GM12865 (cell line): ENCODE data around the gene SOHLH2.

Experiments
- DNase-seq: peaks from one replicate; pipeline ENCODE4 v3.0.0; 2010; ENCODE audit warnings: low read depth
- H3K4me3 ChIP-seq: 2 replicates; pipeline ENCODE4 v1.5.1; 2011; ENCODE audit warnings: mild to moderate bottlenecking, low read depth, low read length, control low read depth
- TF ChIP-seq, protein P1 (sequence below): IDR thresholded peaks from 2 replicates; pipeline ENCODE4 v1.5.1; 2011; ENCODE audit warnings: low read length, control low read depth, low read depth, inconsistent platforms; ENCODE audit not compliant: insufficient read depth; ENCODE audit errors: missing control alignments

The SOHLH2 gene

DNA sequence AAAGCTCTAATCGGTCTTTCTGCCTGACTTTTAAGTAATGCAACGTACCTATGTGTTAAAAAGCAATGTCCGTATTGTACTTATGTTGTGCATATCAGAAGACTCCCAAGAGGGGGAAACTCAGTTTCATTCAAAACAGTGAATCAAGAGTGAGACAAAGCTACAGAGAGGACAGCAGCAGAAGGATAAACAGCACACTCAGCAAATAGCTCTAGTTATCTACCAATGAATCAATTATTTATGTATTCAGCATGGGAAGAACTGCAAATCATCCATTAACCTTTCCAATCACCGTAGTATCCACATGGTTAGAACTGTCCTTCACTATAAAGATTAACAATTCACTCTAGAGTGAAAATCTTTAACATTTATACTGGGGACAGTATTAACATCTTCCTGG is 36.7 kb upstream of the SOHLH2 start:
- no peak overlapping the region for H3K4me3 ChIP-seq
- TF ChIP-seq, protein P1, sequence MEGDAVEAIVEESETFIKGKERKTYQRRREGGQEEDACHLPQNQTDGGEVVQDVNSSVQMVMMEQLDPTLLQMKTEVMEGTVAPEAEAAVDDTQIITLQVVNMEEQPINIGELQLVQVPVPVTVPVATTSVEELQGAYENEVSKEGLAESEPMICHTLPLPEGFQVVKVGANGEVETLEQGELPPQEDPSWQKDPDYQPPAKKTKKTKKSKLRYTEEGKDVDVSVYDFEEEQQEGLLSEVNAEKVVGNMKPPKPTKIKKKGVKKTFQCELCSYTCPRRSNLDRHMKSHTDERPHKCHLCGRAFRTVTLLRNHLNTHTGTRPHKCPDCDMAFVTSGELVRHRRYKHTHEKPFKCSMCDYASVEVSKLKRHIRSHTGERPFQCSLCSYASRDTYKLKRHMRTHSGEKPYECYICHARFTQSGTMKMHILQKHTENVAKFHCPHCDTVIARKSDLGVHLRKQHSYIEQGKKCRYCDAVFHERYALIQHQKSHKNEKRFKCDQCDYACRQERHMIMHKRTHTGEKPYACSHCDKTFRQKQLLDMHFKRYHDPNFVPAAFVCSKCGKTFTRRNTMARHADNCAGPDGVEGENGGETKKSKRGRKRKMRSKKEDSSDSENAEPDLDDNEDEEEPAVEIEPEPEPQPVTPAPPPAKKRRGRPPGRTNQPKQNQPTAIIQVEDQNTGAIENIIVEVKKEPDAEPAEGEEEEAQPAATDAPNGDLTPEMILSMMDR: no peak
- no peak for DNase-seq

DNA sequence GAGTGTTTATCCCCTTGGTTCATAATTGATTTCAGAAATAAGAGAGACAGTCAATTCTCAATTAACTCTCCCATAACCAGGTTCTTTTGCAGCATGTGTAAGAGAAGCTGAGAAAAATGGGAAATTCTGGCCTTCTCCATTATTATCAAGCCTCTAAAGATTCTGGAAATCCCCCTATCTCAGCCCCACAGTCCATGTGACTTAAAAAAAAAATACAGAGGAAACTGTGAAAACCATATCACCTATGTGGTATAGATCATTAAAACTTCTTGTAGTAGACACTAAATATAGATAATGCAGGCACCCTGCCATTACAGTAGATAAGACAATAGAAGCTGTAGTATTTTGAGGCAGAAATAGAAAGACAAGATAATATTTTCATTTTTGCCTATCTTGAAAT is 34.3 kb upstream of the SOHLH2 start:
- no peak overlapping the region for H3K4me3 ChIP-seq
- no peak for DNase-seq
- TF ChIP-seq, protein P1: no peak

DNA sequence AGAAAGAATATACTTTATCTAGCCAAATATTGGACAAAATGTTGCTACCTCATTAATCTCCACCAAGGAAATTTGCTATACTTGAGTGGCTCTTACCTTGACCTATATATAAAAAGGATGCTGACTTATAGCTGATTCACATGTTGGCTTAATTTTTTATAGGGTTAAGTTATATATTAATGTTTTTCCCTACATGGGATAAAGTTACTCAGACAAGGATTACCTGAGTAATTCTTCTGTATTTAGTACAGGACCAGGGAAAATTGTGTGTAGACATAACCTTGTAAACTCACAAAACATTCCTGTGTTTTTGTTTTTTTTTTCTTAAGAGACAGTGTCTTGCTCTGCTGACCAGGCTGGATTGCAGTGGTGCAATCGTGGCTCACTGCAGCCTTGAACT is 30.6 kb upstream of the SOHLH2 start:
- H3K4me3 ChIP-seq: no peak overlapping the region
- no peak for DNase-seq
- TF ChIP-seq, protein P1: no peak

DNA sequence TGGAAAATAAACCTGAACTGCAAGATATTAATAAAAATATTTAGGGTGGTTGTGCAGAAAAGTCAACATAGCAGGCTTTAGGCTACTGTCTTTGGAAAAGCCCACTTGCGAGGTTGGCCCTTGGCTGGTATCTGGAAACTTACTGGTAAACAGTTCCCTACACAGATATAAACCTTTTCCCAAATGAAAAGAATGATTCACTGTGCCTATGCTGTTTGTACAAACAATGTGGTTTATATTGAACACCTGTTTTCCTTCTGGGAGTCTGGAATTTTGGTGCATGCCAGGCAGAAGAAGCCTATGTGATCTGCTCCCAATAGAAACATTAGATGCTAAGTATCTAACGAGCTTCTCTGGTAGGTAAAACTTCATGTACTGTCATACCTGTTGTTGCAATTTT is 29.7 kb upstream of the SOHLH2 start:
- TF ChIP-seq, protein P1: no peak
- H3K4me3 ChIP-seq: no peak overlapping the region
- no peak for DNase-seq

DNA sequence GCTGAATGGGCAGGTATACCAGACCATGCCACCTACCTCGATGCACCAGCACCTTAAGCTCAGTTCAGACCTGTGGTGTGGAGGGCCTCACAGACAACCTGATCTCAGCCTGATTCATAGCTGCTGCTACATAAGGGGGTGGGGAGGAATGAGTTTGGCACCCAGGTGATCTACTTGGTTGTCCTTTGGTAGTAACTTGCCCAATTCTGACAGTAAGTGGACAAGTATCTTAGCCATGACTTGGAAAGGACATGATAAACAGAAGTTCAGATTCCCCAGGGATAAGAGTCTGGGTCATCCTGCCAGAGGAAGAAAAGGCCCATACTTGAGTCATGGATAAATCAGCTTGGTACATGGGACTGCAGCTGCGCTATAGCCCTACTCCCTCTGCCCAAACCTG is 28.4 kb upstream of the SOHLH2 start:
- no peak for DNase-seq
- H3K4me3 ChIP-seq: no peak overlapping the region
- TF ChIP-seq, protein P1: no peak

DNA sequence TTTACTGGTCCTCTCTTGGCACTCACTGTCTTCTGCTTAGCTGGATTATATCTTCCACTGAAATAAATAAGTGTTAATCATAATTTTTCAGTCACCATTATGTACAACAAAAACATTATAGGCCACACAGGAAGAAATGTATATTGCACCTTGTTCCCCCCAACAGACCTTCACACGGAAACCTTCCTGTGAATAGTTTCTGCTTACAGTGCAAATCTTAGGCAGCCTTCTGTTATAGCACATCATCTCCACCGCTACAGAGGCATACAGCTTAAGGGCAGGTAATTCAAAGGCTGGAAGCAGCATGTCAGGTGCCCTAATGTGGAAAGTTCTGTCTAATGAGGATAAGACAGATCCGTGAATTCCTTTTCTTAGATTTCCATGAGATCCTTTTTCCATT is 16.9 kb upstream of the SOHLH2 start:
- TF ChIP-seq, protein P1: no peak
- DNase-seq: no peak
- H3K4me3 ChIP-seq: no peak overlapping the region

DNA sequence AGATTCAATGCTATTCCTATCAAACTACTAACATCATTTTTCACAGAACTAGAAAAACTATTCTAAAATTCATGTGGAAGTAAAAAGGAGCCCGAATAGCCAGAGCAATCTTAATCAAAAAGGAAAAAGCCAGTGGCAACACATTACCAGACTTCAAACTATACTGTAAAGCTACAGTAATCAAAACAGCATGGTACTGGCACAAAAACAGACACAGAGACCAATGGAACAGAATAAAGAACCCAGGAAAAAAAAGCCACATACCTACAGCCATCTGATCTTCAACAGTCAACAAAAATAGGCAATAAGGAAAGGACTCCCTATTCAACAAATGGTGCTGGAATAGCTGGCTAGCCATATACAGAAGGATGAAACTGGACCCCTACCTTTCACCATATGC is 10.4 kb upstream of the SOHLH2 start:
- TF ChIP-seq, protein P1: no peak
- no peak for DNase-seq
- no peak overlapping the region for H3K4me3 ChIP-seq
